Parathyroid adenoma (tissue), 2 donors: ENCODE measurements around the gene SMG9.

Experiments used
- H2AFZ ChIP-seq: fragments of 300-600 bp; sonication (generic); one replicate; pipeline ENCODE4 v1.7.0; 2017; ENCODE audit warnings: antibody characterized with exemption, mild to moderate bottlenecking
- H3K27ac ChIP-seq: fragments of 300-600 bp; sonication (generic); one replicate; pipeline ENCODE4 v1.7.0; 2017
- H3K27me3 ChIP-seq: fragments of 300-600 bp; sonication (generic); one replicate; pipeline ENCODE4 v1.7.0; 2017; ENCODE audit warnings: low read length; ENCODE audit not compliant: control insufficient read depth, insufficient read depth
- H3K36me3 ChIP-seq: fragments of 300-600 bp; sonication (generic); one replicate; pipeline ENCODE4 v1.7.0; 2017; ENCODE audit warnings: low read length; ENCODE audit not compliant: control insufficient read depth, insufficient read depth
- H3K4me1 ChIP-seq: fragments of 300-600 bp; sonication (generic); one replicate; pipeline ENCODE4 v1.7.0; 2017; ENCODE audit warnings: control low read depth
- H3K4me2 ChIP-seq: fragments of 300-600 bp; sonication (generic); one replicate; pipeline ENCODE4 v1.7.0; 2017; ENCODE audit warnings: low read length
- H3K4me3 ChIP-seq: fragments of 300-600 bp; sonication (generic); one replicate; pipeline ENCODE4 v1.7.0; 2017; ENCODE audit warnings: low read depth, low read length
- H3K79me2 ChIP-seq: fragments of 300-600 bp; sonication (generic); one replicate; pipeline ENCODE4 v1.7.0; 2017; ENCODE audit warnings: control low read depth
- H3K9ac ChIP-seq: fragments of 300-600 bp; sonication (generic); one replicate; pipeline ENCODE4 v1.7.0; 2017; ENCODE audit warnings: mild to moderate bottlenecking
- H3K9me3 ChIP-seq: fragments of 300-600 bp; sonication (generic); one replicate; pipeline ENCODE4 v1.7.0; 2017; ENCODE audit warnings: low read length; ENCODE audit not compliant: control insufficient read depth
- TF ChIP-seq, protein P1 (sequence below): fragments of 300-600 bp; sonication (generic); IDR thresholded peaks from one replicate; pipeline ENCODE4 v1.7.0; 2017; ENCODE audit warnings: antibody characterized with exemption, mild to moderate bottlenecking
- donor health status: primary hyperparathyroidism.

Gene SMG9

GRCh38 chr19:43678512-43679261 lies 76.1 kb downstream of the SMG9 start:
- no peaks in the 10 kb centered on the region for H3K36me3 ChIP-seq
- TF ChIP-seq, protein P1, sequence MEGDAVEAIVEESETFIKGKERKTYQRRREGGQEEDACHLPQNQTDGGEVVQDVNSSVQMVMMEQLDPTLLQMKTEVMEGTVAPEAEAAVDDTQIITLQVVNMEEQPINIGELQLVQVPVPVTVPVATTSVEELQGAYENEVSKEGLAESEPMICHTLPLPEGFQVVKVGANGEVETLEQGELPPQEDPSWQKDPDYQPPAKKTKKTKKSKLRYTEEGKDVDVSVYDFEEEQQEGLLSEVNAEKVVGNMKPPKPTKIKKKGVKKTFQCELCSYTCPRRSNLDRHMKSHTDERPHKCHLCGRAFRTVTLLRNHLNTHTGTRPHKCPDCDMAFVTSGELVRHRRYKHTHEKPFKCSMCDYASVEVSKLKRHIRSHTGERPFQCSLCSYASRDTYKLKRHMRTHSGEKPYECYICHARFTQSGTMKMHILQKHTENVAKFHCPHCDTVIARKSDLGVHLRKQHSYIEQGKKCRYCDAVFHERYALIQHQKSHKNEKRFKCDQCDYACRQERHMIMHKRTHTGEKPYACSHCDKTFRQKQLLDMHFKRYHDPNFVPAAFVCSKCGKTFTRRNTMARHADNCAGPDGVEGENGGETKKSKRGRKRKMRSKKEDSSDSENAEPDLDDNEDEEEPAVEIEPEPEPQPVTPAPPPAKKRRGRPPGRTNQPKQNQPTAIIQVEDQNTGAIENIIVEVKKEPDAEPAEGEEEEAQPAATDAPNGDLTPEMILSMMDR: no peak
- H3K4me1 ChIP-seq: peaks cover 13% of the 10 kb centered on the region
- H3K4me3 ChIP-seq: no peak overlapping the region
- no peaks in the 10 kb centered on the region for H3K79me2 ChIP-seq
- no peak overlapping the region for H3K4me2 ChIP-seq
- H3K9me3 ChIP-seq: no peaks in the 10 kb centered on the region
- H2AFZ ChIP-seq: no peak overlapping the region
- H3K27me3 ChIP-seq: no peaks in the 10 kb centered on the region
- H3K9ac ChIP-seq: no peak overlapping the region
- no peak overlapping the region for H3K27ac ChIP-seq
